HUES6 (cell line): Measurements from ENCODE around the gene C16orf87.
A peak's percentile ranks its signal among the peaks of the same experiment; 100 is the strongest.

ENCODE experiments used
- H3K27ac ChIP-seq: 2 replicates; pipeline ENCODE4 v1.7.0; 2013; ENCODE audit warnings: low read depth, mild to moderate bottlenecking, low read length, inconsistent platforms
- H3K27me3 ChIP-seq: 2 replicates; pipeline ENCODE4 v1.6.1; 2013; ENCODE audit warnings: low read length; ENCODE audit not compliant: control insufficient read depth, insufficient read depth
- H3K36me3 ChIP-seq: 2 replicates; pipeline ENCODE4 v1.6.1; 2013; ENCODE audit warnings: low read length; ENCODE audit not compliant: control insufficient read depth, insufficient read depth
- H3K4me1 ChIP-seq: 2 replicates; pipeline ENCODE4 v1.6.1; 2013; ENCODE audit warnings: low read length; ENCODE audit not compliant: control insufficient read depth, insufficient read depth
- H3K4me3 ChIP-seq: 2 replicates; pipeline ENCODE4 v1.5.1; 2013; ENCODE audit warnings: low read depth, low read length
- H3K9ac ChIP-seq: one replicate; pipeline ENCODE4 v1.6.1; 2013; ENCODE audit warnings: mild to moderate bottlenecking, low read length
- H3K9me3 ChIP-seq: 2 replicates; pipeline ENCODE4 v1.6.1; 2013; ENCODE audit warnings: low read depth, low read length; ENCODE audit not compliant: control insufficient read depth, insufficient read depth

Gene C16orf87

DNA sequence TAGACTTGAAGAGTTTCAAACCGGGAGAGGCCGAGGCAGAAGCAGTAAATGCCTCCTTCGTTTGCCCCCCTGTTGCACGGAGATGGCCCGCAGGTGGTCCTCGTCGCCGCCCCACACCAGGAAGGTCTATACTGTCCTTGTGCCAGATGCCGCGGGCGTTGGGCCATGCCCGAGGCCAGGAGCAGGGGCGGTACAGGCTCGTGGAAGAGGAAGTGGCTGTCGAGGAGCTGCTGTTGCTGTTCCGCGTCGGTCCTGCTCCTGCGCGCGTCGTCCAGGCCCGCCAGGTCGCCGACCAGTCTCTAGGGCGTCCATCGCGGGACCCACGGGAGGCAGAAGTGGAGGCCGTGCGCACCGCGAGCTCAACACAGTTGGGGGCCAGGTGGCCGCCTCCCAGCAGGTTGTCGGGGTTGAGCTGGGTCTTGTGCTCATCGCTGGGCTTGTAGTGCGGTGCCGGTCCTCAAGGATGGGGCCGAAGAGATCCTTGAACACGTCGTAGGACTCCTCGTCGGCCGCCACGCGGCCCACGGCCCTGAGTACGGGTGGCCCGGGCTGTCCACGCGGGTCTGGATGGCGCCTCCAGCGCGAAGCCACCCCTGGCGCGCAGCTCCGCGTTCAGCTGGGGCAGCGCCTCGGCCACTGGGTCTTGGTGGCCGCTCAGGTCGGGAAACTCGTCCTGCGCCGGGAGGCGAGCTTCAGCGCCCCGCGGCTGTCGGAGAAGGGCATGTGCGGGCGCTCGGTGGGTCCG lies 13.1 kb upstream of the C16orf87 start:
- no peaks in the 10 kb centered on the region for H3K36me3 ChIP-seq
- no peaks in the 10 kb centered on the region for H3K4me1 ChIP-seq
- no peaks in the 10 kb centered on the region for H3K27me3 ChIP-seq
- H3K9ac ChIP-seq = no peak overlapping the region
- H3K4me3 ChIP-seq = no peak overlapping the region
- peaks cover 9% of the 10 kb centered on the region; the same call in 1 of the 2 replicates for H3K9me3 ChIP-seq
- H3K27ac ChIP-seq = no peak overlapping the region

DNA sequence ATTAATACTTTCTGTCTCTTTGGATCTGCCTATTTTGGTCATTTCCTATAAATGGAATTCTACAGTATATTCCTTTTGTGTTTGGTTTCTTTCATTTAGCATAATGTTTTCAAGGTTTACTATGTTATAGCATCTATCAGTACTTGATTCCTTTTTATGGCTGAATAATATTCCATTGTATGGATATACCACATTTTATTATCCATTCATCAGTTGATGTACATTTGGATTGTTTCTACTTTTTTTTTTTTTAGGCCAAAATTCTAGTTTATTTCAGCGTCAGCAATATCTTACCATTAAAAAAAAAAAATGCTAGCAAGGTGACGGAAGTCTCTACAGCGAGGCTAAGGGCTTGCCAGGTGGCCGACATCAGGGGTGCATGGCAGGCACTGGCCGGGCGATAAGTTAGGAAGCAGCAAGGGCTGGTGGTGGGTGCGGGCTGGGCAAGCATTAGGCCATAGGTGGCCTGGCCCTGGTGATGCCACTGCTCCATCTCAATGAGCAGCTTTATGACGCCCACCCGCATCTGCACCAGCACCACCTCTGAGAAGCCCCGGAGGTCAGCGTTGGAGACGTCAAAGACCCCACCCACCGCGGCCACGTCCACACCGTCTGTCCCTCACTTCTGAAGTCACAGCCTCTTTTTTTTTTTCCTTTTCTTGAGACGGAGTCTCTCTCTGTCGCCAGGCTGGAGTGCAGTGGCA lies 11.4 kb upstream of the C16orf87 start:
- Histone ChIP-seq H3K36me3 (no peaks in the 10 kb centered on the region), H3K27ac (no peak overlapping the region), H3K4me3 (no peak overlapping the region), H3K27me3 (no peaks in the 10 kb centered on the region), H3K9ac (no peak overlapping the region), H3K9me3 (peaks cover 9% of the 10 kb centered on the region; the same call in 1 of the 2 replicates), H3K4me1 (no peaks in the 10 kb centered on the region)

- Histone ChIP-seq H3K27me3 (no peaks in the 10 kb centered on the region), H3K9ac (no peak overlapping the region), H3K4me1 (no peaks in the 10 kb centered on the region), H3K27ac (no peak overlapping the region), H3K9me3 (peaks cover 9% of the 10 kb centered on the region; the same call in 1 of the 2 replicates), H3K4me3 (no peak overlapping the region), H3K36me3 (no peaks in the 10 kb centered on the region)
Measured at GRCh38 chr16:46839986-46840443, 9.0 kb upstream of the C16orf87 start.

DNA sequence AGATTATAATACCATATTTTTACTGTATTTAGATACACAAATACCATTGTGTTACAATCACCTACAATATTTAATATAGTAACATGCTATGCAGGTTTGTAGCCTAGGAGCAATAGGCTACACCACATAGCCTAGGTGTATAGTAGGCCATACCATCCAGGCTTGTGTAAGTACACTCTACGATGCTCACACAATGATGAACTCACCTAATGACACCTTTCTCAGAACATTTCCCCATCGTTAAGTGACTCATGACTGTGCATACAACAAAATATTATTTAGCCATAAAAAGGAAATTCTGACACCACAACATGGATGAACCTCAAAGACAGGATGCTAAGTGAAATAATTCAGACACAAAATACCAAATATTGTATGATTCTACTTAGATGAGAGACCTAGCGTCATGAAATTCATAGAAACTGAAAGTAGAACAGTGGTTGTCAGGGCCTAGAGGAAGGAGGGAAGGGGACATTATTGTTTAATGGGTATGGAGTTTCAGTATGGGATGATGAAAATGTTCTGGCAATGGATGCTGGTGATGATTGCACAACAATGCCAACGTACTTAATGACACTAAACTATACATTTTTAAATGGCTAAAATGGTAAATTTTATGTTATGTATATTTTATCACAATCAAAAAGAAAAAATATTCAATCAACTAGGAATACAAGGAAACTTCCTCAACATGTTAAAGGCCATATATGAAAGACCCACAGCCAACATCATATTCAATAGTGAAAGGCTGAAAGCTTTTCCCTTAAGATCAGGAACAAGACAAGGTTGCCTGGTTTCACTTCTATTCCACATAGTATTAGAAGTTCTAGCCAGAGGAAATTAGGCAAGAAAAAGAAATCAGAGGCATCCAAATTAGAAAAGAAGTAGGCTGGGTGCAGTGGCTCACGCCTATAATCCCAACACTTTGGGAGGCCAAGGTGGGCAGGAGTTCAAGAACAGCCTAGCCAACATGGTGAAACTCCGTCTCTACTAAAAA lies 5.9 kb upstream of the C16orf87 start:
- Histone ChIP-seq H3K27me3 (no peaks in the 10 kb centered on the region), H3K9me3 (peaks cover 1% of the 10 kb centered on the region; the same call in 1 of the 2 replicates), H3K9ac (no peak overlapping the region), H3K27ac (no peak overlapping the region), H3K36me3 (no peaks in the 10 kb centered on the region), H3K4me1 (no peaks in the 10 kb centered on the region), H3K4me3 (no peak overlapping the region)

DNA sequence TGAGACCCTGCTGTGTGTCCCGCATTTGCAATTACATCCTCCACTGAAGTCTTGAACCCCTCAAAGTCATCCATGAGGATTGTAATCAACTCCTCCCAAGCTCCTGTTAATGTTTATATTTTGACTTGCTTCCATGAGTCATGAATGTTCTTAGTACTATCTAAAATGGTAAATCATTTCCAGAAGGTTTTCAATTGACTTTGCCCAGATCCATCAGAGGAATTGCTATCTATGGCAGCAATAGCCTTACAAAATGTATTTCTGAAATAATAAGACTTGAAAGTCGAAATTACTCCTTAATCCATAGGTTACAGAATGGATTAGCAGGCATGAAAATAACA lies 2.5 kb upstream of the C16orf87 start:
- no peak overlapping the region for H3K9ac ChIP-seq
- no peaks in the 10 kb centered on the region for H3K27me3 ChIP-seq
- no peak overlapping the region for H3K4me3 ChIP-seq
- H3K4me1 ChIP-seq = no peaks in the 10 kb centered on the region; the same call in 1 of the 2 replicates
- no peaks in the 10 kb centered on the region for H3K36me3 ChIP-seq
- H3K27ac ChIP-seq = no peak overlapping the region
- H3K9me3 ChIP-seq = no peaks in the 10 kb centered on the region

DNA sequence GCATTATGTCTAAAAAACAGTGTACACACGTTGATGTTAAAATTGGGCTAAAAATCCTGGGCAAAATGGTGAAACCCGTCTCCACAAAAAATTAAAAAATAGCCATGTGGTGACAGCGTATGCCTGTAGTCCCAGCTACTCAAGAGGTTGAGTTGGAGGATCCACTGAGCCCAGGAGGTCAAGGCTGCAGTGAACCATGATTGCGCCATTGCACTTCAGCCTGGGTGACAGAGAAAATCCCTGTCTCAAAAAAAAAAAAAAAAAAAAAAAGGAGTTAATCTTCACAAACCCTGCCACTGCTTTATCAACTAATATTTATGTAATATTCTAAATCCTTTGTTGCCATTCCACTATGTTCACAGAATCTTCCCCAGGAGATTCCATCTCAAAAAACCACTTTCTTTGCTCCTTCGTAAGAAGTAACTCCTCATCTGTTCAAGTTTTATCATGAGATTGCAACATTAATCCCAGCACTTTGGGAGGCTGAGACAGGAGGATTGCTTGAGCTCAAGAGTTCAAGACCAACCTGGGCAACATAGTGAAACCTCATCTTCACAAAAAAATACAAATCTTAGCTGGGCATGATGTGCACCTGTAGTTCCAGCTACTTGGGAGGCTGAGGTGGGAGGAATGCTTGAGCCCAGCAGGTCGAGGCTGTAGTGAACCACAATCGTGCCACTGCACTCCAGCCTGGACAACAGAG lies 1.9 kb upstream of the C16orf87 start:
- Histone ChIP-seq H3K27ac (no peak overlapping the region), H3K9me3 (no peaks in the 10 kb centered on the region), H3K27me3 (no peaks in the 10 kb centered on the region), H3K36me3 (no peaks in the 10 kb centered on the region), H3K4me3 (no peak overlapping the region), H3K9ac (no peak overlapping the region), H3K4me1 (no peaks in the 10 kb centered on the region; the same call in 1 of the 2 replicates)

DNA sequence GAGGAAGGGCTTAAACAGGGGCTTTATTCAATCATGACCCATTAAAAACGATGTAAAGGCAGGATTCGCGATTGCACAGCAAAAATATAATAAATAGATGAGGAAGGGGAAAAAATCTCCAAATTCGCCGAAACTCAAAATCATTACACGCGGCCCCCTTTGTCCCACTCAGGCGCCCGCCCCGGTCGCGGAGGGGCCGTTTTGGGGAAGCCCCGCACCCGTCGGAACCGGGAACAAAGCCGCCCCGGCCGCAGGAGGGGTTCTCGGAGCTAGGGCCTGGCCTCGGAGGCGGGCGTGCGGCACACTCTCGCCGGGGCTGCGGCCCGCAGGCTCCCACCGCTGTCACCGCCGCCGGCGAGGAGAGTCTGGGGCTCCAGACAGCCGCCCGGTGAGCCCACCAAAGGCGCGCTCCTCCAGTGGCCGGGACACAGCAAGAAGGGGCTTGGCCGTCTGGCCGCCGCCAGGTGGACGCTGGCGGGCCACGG lies 521 bp downstream of the C16orf87 start:
- H3K27ac ChIP-seq = peak overlapping the region; percentile 86; the same call in 1 of the 2 replicates
- peaks cover 11% of the 10 kb centered on the region for H3K4me1 ChIP-seq
- H3K4me3 ChIP-seq = peak overlapping the region; percentile 77
- H3K9ac ChIP-seq = peak overlapping the region; percentile 83
- H3K27me3 ChIP-seq = no peaks in the 10 kb centered on the region
- H3K9me3 ChIP-seq = no peaks in the 10 kb centered on the region
- H3K36me3 ChIP-seq = no peaks in the 10 kb centered on the region

- no peak overlapping the region for H3K9ac ChIP-seq
- H3K4me3 ChIP-seq = peak overlapping the region; percentile 77
- no peak overlapping the region for H3K27ac ChIP-seq
Measured at GRCh38 chr16:46828943-46829342, 2.0 kb downstream of the C16orf87 start.

DNA sequence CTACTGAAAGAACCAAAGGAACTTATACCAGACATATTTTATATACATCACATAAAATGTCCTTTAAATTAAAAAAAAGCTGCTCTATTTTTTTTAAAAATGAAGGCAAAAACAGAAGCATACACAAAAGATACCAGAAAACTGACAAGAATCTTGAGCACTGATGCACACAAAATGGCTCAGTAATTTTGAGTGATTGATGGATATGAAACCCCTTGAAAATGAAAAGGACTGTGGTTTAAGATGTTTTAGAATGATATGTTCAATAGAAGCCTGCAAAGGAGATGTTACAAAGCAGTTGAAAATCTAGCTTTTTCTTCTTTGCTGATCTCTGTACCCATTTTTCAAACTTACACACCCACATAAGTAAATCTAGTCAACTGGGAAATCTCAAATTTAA lies 2.7 kb downstream of the C16orf87 start:
- Histone ChIP-seq H3K4me3 (no peak overlapping the region), H3K9ac (no peak overlapping the region), H3K27me3 (no peaks in the 10 kb centered on the region), H3K27ac (no peak overlapping the region), H3K4me1 (peaks cover 11% of the 10 kb centered on the region), H3K36me3 (no peaks in the 10 kb centered on the region), H3K9me3 (no peaks in the 10 kb centered on the region)

More at GRCh38 chr16:46828943-46829342, 2.0 kb downstream of the C16orf87 start:
- H3K36me3 ChIP-seq = no peaks in the 10 kb centered on the region
- no peaks in the 10 kb centered on the region for H3K27me3 ChIP-seq
- no peaks in the 10 kb centered on the region for H3K9me3 ChIP-seq
- H3K4me1 ChIP-seq = peaks cover 11% of the 10 kb centered on the region

GRCh38 chr16:46826631-46827030 lies 4.3 kb downstream of the C16orf87 start:
- no peak overlapping the region for H3K27ac ChIP-seq
- peaks cover 12% of the 10 kb centered on the region for H3K4me1 ChIP-seq
- no peaks in the 10 kb centered on the region for H3K36me3 ChIP-seq
- no peak overlapping the region for H3K9ac ChIP-seq
- H3K4me3 ChIP-seq = no peak overlapping the region
- no peaks in the 10 kb centered on the region for H3K27me3 ChIP-seq
- no peaks in the 10 kb centered on the region for H3K9me3 ChIP-seq
